WTC11 (cell line): ENCODE data around the gene TJAP1. TPM values are rescaled to one million over a fixed set of nuclear protein-coding genes. Genes with fewer than 3 reads are reported as not detected.

Experiments
- ATAC-seq: fragments of 200-7000 bp; cut with Tn5 transposase; 2 replicates; pipeline ENCODE4 v1.10.0; 2021; ENCODE audit warnings: mild to moderate bottlenecking, moderate library complexity
- CTCF ChIA-PET: fragments of 300-600 bp; sonication (Branson Sonifier 250); formaldehyde crosslinking; loops from one replicate; lab custom pipeline; 2021; ENCODE audit warnings: antibody characterized with exemption; lab: Charles Lee
- POLR2A ChIA-PET: fragments of 350-600 bp; sonication (Branson Sonifier 250); formaldehyde crosslinking; loops from one replicate; lab custom pipeline; 2021; ENCODE audit warnings: antibody characterized with exemption; lab: Charles Lee
- DNase-seq: peaks from one replicate; pipeline ENCODE4 v3.0.0; 2021; ENCODE audit warnings: low spot score
- H3K27ac Mint-ChIP-seq: 2 replicates; pipeline ENCODE4 v1.8.0; 2021; ENCODE audit warnings: mixed read lengths
- H3K27me3 Mint-ChIP-seq: 2 replicates; pipeline ENCODE4 v1.8.0; 2021; ENCODE audit warnings: low read depth, mild to moderate bottlenecking, moderate library complexity, mixed read lengths
- H3K36me3 Mint-ChIP-seq: 2 replicates; pipeline ENCODE4 v1.8.0; 2021; ENCODE audit warnings: mixed read lengths
- H3K4me1 Mint-ChIP-seq: 2 replicates; pipeline ENCODE4 v1.8.0; 2022; ENCODE audit warnings: mixed read lengths
- H3K4me3 Mint-ChIP-seq: 2 replicates; pipeline ENCODE4 v1.8.0; 2021; ENCODE audit warnings: mild to moderate bottlenecking, moderate library complexity, mixed read lengths
- H3K9me3 Mint-ChIP-seq: 2 replicates; pipeline ENCODE4 v1.8.0; 2021; ENCODE audit warnings: mixed read lengths
- ARID4B ChIP-seq: sonication (generic); formaldehyde crosslinking; IDR thresholded peaks from 2 replicates; pipeline ENCODE4 v1.8.0; 2023; ENCODE audit warnings: missing genetic modification reagents, mild to moderate bottlenecking, borderline replicate concordance
- CBFB ChIP-seq: sonication (generic); formaldehyde crosslinking; IDR thresholded peaks from 2 replicates; pipeline ENCODE4 v1.8.1; 2022; ENCODE audit warnings: mild to moderate bottlenecking, low read depth, missing genetic modification reagents
- CREM ChIP-seq: sonication (generic); formaldehyde crosslinking; IDR thresholded peaks from 2 replicates; pipeline ENCODE4 v1.8.1; 2022; ENCODE audit warnings: mild to moderate bottlenecking, missing genetic modification reagents, moderate library complexity
- E2F1 ChIP-seq: sonication (generic); formaldehyde crosslinking; IDR thresholded peaks from 2 replicates; pipeline ENCODE4 v1.8.0; 2022; ENCODE audit warnings: mild to moderate bottlenecking, missing genetic modification reagents
- ELF4 ChIP-seq: sonication (generic); formaldehyde crosslinking; IDR thresholded peaks from 2 replicates; pipeline ENCODE4 v1.8.1; 2022; ENCODE audit warnings: low read depth, mild to moderate bottlenecking, moderate library complexity, missing genetic modification reagents
- FOXJ3 ChIP-seq: sonication (generic); formaldehyde crosslinking; IDR thresholded peaks from 2 replicates; pipeline ENCODE4 v1.9.0; 2021; ENCODE audit warnings: missing genetic modification reagents, mild to moderate bottlenecking, borderline replicate concordance
- MYBL2 ChIP-seq: sonication (generic); formaldehyde crosslinking; IDR thresholded peaks from 2 replicates; pipeline ENCODE4 v1.8.1; 2023; ENCODE audit warnings: mild to moderate bottlenecking, moderate library complexity, missing genetic modification reagents
- NFATC4 ChIP-seq: fragments of 250-450 bp; sonication (Bioruptor Pico); IDR thresholded peaks from 2 replicates; pipeline ENCODE4 v1.9.0; 2021; ENCODE audit warnings: mild to moderate bottlenecking
- NFE2L1 ChIP-seq: sonication (generic); formaldehyde crosslinking; IDR thresholded peaks from 2 replicates; pipeline ENCODE4 v1.8.1; 2023; ENCODE audit warnings: missing genetic modification reagents
- NFYB ChIP-seq: sonication (generic); formaldehyde crosslinking; conservative IDR thresholded peaks from 2 replicates; pipeline ENCODE4 v1.8.0; 2022; ENCODE audit warnings: low read depth, missing genetic modification reagents
- OVOL2 ChIP-seq: fragments of 250-450 bp; sonication (Bioruptor Pico); IDR thresholded peaks from 2 replicates; pipeline ENCODE4 v1.9.0; 2021; ENCODE audit warnings: mild to moderate bottlenecking, borderline replicate concordance
- SMAD3 ChIP-seq: sonication (generic); formaldehyde crosslinking; IDR thresholded peaks from 2 replicates; pipeline ENCODE4 v1.8.0; 2022; ENCODE audit warnings: missing genetic modification reagents, mild to moderate bottlenecking, borderline replicate concordance
- SMAD4 ChIP-seq: sonication (generic); formaldehyde crosslinking; IDR thresholded peaks from 2 replicates; pipeline ENCODE4 v1.8.0; 2022; ENCODE audit warnings: mild to moderate bottlenecking, missing genetic modification reagents
- USF2 ChIP-seq: sonication (generic); formaldehyde crosslinking; IDR thresholded peaks from 2 replicates; pipeline ENCODE4 v1.8.1; 2023; ENCODE audit warnings: mild to moderate bottlenecking, missing genetic modification reagents, moderate library complexity
- ZBTB21 ChIP-seq: sonication (generic); formaldehyde crosslinking; IDR thresholded peaks from 2 replicates; pipeline ENCODE4 v1.8.1; 2023; ENCODE audit warnings: mild to moderate bottlenecking, missing genetic modification reagents, borderline replicate concordance
- ZNF121 ChIP-seq: sonication (generic); formaldehyde crosslinking; IDR thresholded peaks from 2 replicates; pipeline ENCODE4 v1.8.0; 2023; ENCODE audit warnings: missing genetic modification reagents
- ZNF416 ChIP-seq: fragments of 250-450 bp; sonication (Bioruptor Pico); IDR thresholded peaks from 2 replicates; pipeline ENCODE4 v1.9.0; 2021; ENCODE audit warnings: mild to moderate bottlenecking, inconsistent platforms
- total RNA-seq: library from RNA; stranded (reverse); gene quantifications from 3 replicates; pipeline ENCODE4 v1.2.3, GENCODE V29; 2021

TJAP1 gene
- total RNA-seq, 1 experiment from 2014 or later: 40.4 TPM

GRCh38 chr6:43488667-43489276, 11.4 kb downstream of the TJAP1 start (continued):
- no peak for TF ChIP-seq SMAD4 (CRISPR knock-in tag)
- TF ChIP-seq FOXJ3 (CRISPR knock-in tag): no peak
- no peak for TF ChIP-seq USF2
- TF ChIP-seq NFE2L1: no peak
- TF ChIP-seq NFYB (CRISPR knock-in tag): no peak
- TF ChIP-seq ZNF416: no peak
- no peak for TF ChIP-seq CREM (CRISPR knock-in tag)
- TF ChIP-seq SMAD3 (CRISPR knock-in tag): no peak
- no peak for TF ChIP-seq E2F1 (CRISPR knock-in tag)
- no peak for TF ChIP-seq ZBTB21 (CRISPR knock-in tag)

GRCh38 chr6:43489277-43490072, 12.1 kb downstream of the TJAP1 start:
- Mint-ChIP-seq H3K4me3 (no peak overlapping the region), H3K27ac (peak overlapping the region; percentile 84; the same call in 1 of the 2 replicates), H3K36me3 (peaks cover 3% of the 10 kb centered on the region; the same call in 1 of the 2 replicates)
- TF ChIP-seq ELF4 (no peak), ZNF121 (CRISPR knock-in tag) (0 out of 2 replicates have a peak, but pooled peaks have one; percentile 35)
- TF ChIP-seq, all 79 proteins: peak for 1
- Mint-ChIP-seq H3K27me3 (no peaks in the 10 kb centered on the region; the same call in 1 of the 2 replicates), H3K4me1 (peaks cover 26% of the 10 kb centered on the region), H3K9me3 (no peaks in the 10 kb centered on the region)
- ChIA-PET POLR2A (no interaction called here), CTCF (interaction anchor here (0.9 to 1.5 kb wide), 3 partner anchors 17 to 183 kb away, joined by 3 to 4 read pairs (median 4); no protein-coding TSS in a partner anchor)
- no peak for ATAC-seq
- DNase-seq: no peak

- no peak for ATAC-seq
- DNase-seq: no peak
- H3K27ac Mint-ChIP-seq: peak overlapping the region; percentile 84
Observed at GRCh38 chr6:43490523-43490939, 13.2 kb downstream of the TJAP1 start.

More at GRCh38 chr6:43490523-43490939, 13.2 kb downstream of the TJAP1 start:
- no peaks in the 10 kb centered on the region for H3K9me3 Mint-ChIP-seq
- no peak overlapping the region for H3K4me3 Mint-ChIP-seq
- peaks cover 33% of the 10 kb centered on the region for H3K4me1 Mint-ChIP-seq
- ChIA-PET POLR2A (no interaction called here), CTCF (interaction anchor here (7.2 kb wide), 1 partner anchor 16 kb away, joined by 75 read pairs; no protein-coding TSS in a partner anchor)
- no peaks in the 10 kb centered on the region; the same call in 1 of the 2 replicates for H3K27me3 Mint-ChIP-seq
- no peak for TF ChIP-seq ZBTB21 (CRISPR knock-in tag)
- TF ChIP-seq ARID4B: no peak
- no peak for TF ChIP-seq CBFB (CRISPR knock-in tag)
- no peak for TF ChIP-seq MYBL2 (CRISPR knock-in tag)
- no peak for TF ChIP-seq OVOL2 (CRISPR knock-in tag)
- no peak for TF ChIP-seq NFATC4 (CRISPR knock-in tag)
- H3K36me3 Mint-ChIP-seq: peaks cover 3% of the 10 kb centered on the region; the same call in 1 of the 2 replicates
